H1 (cell line): ENCODE results near the gene KRT75. TPM values are rescaled to one million over a fixed set of nuclear protein-coding genes. Genes with fewer than 3 reads are reported as not detected.

Source experiments
- CHD1 ChIP-seq: IDR thresholded peaks from 2 replicates; pipeline ENCODE4 v1.6.1; 2012; ENCODE audit warnings: low read depth, low read length, improper control_type of control experiment
- GABPA ChIP-seq: IDR thresholded peaks from 2 replicates; pipeline ENCODE4 v1.6.1; 2011; ENCODE audit warnings: mild to moderate bottlenecking, low read length, moderate library complexity, borderline replicate concordance; ENCODE audit not compliant: insufficient read depth
- POU5F1 ChIP-seq: IDR thresholded peaks from 2 replicates; pipeline ENCODE4 v1.6.1; 2011; ENCODE audit warnings: low read depth, mild to moderate bottlenecking, low read length, moderate library complexity
- SP1 ChIP-seq: IDR thresholded peaks from 2 replicates; pipeline ENCODE4 v1.6.1; 2011; ENCODE audit warnings: low read depth, low read length
- polyA plus RNA-seq, 7 experiments: library from polyadenylated mRNA; depleted of rRNA in 3 of 7; stranded (reverse) in 5 of 7; unstranded in 2 of 7; fragments of >200 nt in 5 of 7; fragments of 200-250 nt in 2 of 7; gene quantifications; 1 replicate in 5 of 7; 2 replicates in 1 of 7; 4 replicates in 1 of 7; pipeline versions ENCODE4 v1.2.1 to v1.2.3, GENCODE V29; 2011 to 2013; ENCODE audit warnings: missing spikeins in 2 of 7, mixed read lengths in 2 of 7
- total RNA-seq: library from RNA; stranded (reverse); fragmentation: NEBNext Ultra II Directional; extraction: Animal tissue kit (Norgen Biotek cat#: 25700); gene quantifications from 2 replicates; pipeline ENCODE4 v1.2.1, GENCODE V29; 2021
- TF ChIP-seq, protein P1 (sequence below): fragments of 300-600 bp; sonication (generic); IDR thresholded peaks from 2 replicates; pipeline ENCODE4 v1.7.1; 2012; ENCODE audit warnings: low read length, moderate library complexity, mild to moderate bottlenecking, inconsistent platforms; ENCODE audit not compliant: insufficient replicate concordance
- TF ChIP-seq, protein P2 (sequence below): IDR thresholded peaks from 2 replicates; pipeline ENCODE4 v1.6.1; 2012; ENCODE audit warnings: low read length, inconsistent platforms
- TF ChIP-seq, protein P3 (sequence below): IDR thresholded peaks from 2 replicates; pipeline ENCODE4 v1.6.1; 2011; ENCODE audit warnings: low read length, improper control_type of control experiment
- TF ChIP-seq, protein P4 (sequence below): IDR thresholded peaks from 2 replicates; pipeline ENCODE4 v1.6.1; 2011; ENCODE audit warnings: low read depth, mild to moderate bottlenecking, low read length; ENCODE audit not compliant: insufficient read depth

The KRT75 gene
- total and polyA plus RNA-seq, 2 of the 8 experiments (the other 6 are each of a cell fraction or from before 2014, with no cell fraction given): not detected

DNA sequence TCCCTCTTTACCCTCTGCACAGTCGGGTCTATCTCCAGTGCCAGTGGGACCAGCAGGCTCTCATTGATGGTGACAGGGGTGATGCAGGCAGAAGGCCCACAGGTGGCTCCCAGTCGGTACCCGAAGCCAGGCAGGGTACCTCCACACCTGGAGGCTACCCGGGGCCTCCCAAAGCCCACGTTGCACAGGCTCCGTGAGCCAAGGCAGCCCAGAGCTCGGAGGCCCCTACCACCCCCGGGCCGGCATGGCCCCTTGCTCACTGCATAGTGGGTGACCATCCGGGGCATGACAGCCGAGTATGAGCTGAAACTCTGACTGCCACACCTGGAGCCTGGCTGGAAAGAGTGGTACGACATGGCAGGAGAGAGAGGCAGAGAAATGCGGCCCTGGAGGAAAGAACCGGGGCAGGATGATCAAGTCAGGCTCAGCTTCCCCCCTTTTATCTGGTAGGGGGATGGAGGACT is 28.2 kb downstream of the KRT75 start, which contains the start of gene KRT82 (continued):
- TF ChIP-seq, protein P1, sequence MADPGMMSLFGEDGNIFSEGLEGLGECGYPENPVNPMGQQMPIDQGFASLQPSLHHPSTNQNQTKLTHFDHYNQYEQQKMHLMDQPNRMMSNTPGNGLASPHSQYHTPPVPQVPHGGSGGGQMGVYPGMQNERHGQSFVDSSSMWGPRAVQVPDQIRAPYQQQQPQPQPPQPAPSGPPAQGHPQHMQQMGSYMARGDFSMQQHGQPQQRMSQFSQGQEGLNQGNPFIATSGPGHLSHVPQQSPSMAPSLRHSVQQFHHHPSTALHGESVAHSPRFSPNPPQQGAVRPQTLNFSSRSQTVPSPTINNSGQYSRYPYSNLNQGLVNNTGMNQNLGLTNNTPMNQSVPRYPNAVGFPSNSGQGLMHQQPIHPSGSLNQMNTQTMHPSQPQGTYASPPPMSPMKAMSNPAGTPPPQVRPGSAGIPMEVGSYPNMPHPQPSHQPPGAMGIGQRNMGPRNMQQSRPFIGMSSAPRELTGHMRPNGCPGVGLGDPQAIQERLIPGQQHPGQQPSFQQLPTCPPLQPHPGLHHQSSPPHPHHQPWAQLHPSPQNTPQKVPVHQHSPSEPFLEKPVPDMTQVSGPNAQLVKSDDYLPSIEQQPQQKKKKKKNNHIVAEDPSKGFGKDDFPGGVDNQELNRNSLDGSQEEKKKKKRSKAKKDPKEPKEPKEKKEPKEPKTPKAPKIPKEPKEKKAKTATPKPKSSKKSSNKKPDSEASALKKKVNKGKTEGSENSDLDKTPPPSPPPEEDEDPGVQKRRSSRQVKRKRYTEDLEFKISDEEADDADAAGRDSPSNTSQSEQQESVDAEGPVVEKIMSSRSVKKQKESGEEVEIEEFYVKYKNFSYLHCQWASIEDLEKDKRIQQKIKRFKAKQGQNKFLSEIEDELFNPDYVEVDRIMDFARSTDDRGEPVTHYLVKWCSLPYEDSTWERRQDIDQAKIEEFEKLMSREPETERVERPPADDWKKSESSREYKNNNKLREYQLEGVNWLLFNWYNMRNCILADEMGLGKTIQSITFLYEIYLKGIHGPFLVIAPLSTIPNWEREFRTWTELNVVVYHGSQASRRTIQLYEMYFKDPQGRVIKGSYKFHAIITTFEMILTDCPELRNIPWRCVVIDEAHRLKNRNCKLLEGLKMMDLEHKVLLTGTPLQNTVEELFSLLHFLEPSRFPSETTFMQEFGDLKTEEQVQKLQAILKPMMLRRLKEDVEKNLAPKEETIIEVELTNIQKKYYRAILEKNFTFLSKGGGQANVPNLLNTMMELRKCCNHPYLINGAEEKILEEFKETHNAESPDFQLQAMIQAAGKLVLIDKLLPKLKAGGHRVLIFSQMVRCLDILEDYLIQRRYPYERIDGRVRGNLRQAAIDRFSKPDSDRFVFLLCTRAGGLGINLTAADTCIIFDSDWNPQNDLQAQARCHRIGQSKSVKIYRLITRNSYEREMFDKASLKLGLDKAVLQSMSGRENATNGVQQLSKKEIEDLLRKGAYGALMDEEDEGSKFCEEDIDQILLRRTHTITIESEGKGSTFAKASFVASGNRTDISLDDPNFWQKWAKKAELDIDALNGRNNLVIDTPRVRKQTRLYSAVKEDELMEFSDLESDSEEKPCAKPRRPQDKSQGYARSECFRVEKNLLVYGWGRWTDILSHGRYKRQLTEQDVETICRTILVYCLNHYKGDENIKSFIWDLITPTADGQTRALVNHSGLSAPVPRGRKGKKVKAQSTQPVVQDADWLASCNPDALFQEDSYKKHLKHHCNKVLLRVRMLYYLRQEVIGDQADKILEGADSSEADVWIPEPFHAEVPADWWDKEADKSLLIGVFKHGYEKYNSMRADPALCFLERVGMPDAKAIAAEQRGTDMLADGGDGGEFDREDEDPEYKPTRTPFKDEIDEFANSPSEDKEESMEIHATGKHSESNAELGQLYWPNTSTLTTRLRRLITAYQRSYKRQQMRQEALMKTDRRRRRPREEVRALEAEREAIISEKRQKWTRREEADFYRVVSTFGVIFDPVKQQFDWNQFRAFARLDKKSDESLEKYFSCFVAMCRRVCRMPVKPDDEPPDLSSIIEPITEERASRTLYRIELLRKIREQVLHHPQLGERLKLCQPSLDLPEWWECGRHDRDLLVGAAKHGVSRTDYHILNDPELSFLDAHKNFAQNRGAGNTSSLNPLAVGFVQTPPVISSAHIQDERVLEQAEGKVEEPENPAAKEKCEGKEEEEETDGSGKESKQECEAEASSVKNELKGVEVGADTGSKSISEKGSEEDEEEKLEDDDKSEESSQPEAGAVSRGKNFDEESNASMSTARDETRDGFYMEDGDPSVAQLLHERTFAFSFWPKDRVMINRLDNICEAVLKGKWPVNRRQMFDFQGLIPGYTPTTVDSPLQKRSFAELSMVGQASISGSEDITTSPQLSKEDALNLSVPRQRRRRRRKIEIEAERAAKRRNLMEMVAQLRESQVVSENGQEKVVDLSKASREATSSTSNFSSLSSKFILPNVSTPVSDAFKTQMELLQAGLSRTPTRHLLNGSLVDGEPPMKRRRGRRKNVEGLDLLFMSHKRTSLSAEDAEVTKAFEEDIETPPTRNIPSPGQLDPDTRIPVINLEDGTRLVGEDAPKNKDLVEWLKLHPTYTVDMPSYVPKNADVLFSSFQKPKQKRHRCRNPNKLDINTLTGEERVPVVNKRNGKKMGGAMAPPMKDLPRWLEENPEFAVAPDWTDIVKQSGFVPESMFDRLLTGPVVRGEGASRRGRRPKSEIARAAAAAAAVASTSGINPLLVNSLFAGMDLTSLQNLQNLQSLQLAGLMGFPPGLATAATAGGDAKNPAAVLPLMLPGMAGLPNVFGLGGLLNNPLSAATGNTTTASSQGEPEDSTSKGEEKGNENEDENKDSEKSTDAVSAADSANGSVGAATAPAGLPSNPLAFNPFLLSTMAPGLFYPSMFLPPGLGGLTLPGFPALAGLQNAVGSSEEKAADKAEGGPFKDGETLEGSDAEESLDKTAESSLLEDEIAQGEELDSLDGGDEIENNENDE: no peak
- TF ChIP-seq, protein P2, sequence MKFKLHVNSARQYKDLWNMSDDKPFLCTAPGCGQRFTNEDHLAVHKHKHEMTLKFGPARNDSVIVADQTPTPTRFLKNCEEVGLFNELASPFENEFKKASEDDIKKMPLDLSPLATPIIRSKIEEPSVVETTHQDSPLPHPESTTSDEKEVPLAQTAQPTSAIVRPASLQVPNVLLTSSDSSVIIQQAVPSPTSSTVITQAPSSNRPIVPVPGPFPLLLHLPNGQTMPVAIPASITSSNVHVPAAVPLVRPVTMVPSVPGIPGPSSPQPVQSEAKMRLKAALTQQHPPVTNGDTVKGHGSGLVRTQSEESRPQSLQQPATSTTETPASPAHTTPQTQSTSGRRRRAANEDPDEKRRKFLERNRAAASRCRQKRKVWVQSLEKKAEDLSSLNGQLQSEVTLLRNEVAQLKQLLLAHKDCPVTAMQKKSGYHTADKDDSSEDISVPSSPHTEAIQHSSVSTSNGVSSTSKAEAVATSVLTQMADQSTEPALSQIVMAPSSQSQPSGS: no peak
- TF ChIP-seq, protein P3, sequence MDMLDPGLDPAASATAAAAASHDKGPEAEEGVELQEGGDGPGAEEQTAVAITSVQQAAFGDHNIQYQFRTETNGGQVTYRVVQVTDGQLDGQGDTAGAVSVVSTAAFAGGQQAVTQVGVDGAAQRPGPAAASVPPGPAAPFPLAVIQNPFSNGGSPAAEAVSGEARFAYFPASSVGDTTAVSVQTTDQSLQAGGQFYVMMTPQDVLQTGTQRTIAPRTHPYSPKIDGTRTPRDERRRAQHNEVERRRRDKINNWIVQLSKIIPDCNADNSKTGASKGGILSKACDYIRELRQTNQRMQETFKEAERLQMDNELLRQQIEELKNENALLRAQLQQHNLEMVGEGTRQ: no peak
- TF ChIP-seq POU5F1 (no peak), CHD1 (no peak), GABPA (no peak), SP1 (no peak)
- TF ChIP-seq, protein P4, sequence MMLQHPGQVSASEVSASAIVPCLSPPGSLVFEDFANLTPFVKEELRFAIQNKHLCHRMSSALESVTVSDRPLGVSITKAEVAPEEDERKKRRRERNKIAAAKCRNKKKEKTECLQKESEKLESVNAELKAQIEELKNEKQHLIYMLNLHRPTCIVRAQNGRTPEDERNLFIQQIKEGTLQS: no peak
